Measurements from ENCODE around the gene ANK3. TPM values are rescaled to one million over a fixed set of nuclear protein-coding genes. Genes with fewer than 3 reads are reported as not detected.

Gene ANK3
- total and polyA plus RNA-seq, 3 donors from 2014 or later = 23.5 to 39.9 (median 38.6) TPM

- no peaks in the 10 kb centered on the region for H3K27me3 ChIP-seq
- no peak for TF ChIP-seq CTCF (IDR thresholded peaks at IDR 0.05)
- H3K36me3 ChIP-seq (ENCODE audit: low read depth, missing control alignments) = no peaks in the 10 kb centered on the region
- H3K9me3 ChIP-seq = no peaks in the 10 kb centered on the region
- H3K4me1 ChIP-seq = no peaks in the 10 kb centered on the region
- H3K27ac ChIP-seq = no peak overlapping the region
- intact Hi-C loops (cut with DNase I; ENCODE audit: low total_unique reads) = no loop called here
- DNase-seq = no peak
- 70 to 74% methylated on average over 1 of the region's 1 CpG for WGBS, 2 donors
- H3K4me3 ChIP-seq = no peak overlapping the region
Measured at GRCh38 chr10:60313589-60313952, 76.1 kb downstream of the ANK3 start.

GRCh38 chr10:60312818-60313588 lies 76.7 kb downstream of the ANK3 start:
- no peaks in the 10 kb centered on the region for H3K27me3 ChIP-seq
- H3K27ac ChIP-seq = no peak overlapping the region
- no peak for DNase-seq
- H3K9me3 ChIP-seq = no peaks in the 10 kb centered on the region
- no peak overlapping the region for H3K4me3 ChIP-seq
- H3K4me1 ChIP-seq = no peaks in the 10 kb centered on the region
- TF ChIP-seq POLR2A (IDR thresholded peaks at IDR 0.05) (no peak), CTCF (IDR thresholded peaks at IDR 0.05) (no peak)
- H3K36me3 ChIP-seq (ENCODE audit: low read depth, missing control alignments) = no peaks in the 10 kb centered on the region
- 71% methylated on average over 6 of the region's 6 CpGs for WGBS, 2 donors
- intact Hi-C loops (cut with DNase I; ENCODE audit: low total_unique reads) = no loop called here

GRCh38 chr10:60311821-60312220 lies 77.9 kb downstream of the ANK3 start:
- no peaks in the 10 kb centered on the region for H3K27me3 ChIP-seq
- 91 to 96% methylated on average over 1 of the region's 1 CpG for WGBS, 2 donors
- H3K9me3 ChIP-seq = no peaks in the 10 kb centered on the region
- no peak overlapping the region for H3K27ac ChIP-seq
- DNase-seq = no peak
- no peaks in the 10 kb centered on the region for H3K36me3 ChIP-seq (ENCODE audit: low read depth, missing control alignments)
- TF ChIP-seq CTCF (IDR thresholded peaks at IDR 0.05) (no peak), POLR2A (IDR thresholded peaks at IDR 0.05) (no peak)
- no peak overlapping the region for H3K4me3 ChIP-seq
- intact Hi-C loops (cut with DNase I; ENCODE audit: low total_unique reads) = no loop called here
- H3K4me1 ChIP-seq = no peaks in the 10 kb centered on the region

GRCh38 chr10:60310740-60311139 lies 78.9 kb downstream of the ANK3 start:
- TF ChIP-seq CTCF (IDR thresholded peaks at IDR 0.05) = no peak
- TF ChIP-seq POLR2A (IDR thresholded peaks at IDR 0.05) = no peak
- no peak overlapping the region for H3K4me3 ChIP-seq
- H3K9me3 ChIP-seq = no peaks in the 10 kb centered on the region
- no peaks in the 10 kb centered on the region for H3K27me3 ChIP-seq
- intact Hi-C loops (cut with DNase I; ENCODE audit: low total_unique reads) = no loop called here
- 12 to 23% methylated on average over 2 of the region's 2 CpGs for WGBS, 2 donors
- no peaks in the 10 kb centered on the region for H3K4me1 ChIP-seq
- no peak overlapping the region for H3K27ac ChIP-seq
- no peaks in the 10 kb centered on the region for H3K36me3 ChIP-seq (ENCODE audit: low read depth, missing control alignments)
- no peak for DNase-seq

- H3K9me3 ChIP-seq = no peaks in the 10 kb centered on the region
- no peaks in the 10 kb centered on the region for H3K4me1 ChIP-seq
- TF ChIP-seq CTCF (IDR thresholded peaks at IDR 0.05) (no peak), POLR2A (IDR thresholded peaks at IDR 0.05) (no peak)
- no peak overlapping the region for H3K4me3 ChIP-seq
- no peak overlapping the region for H3K27ac ChIP-seq
- no peaks in the 10 kb centered on the region for H3K36me3 ChIP-seq (ENCODE audit: low read depth, missing control alignments)
- DNase-seq = no peak
- intact Hi-C loops (cut with DNase I; ENCODE audit: low total_unique reads) = no loop called here
- WGBS, 2 donors = 87 to 90% methylated on average over 2 of the region's 2 CpGs
- no peaks in the 10 kb centered on the region for H3K27me3 ChIP-seq
Measured at GRCh38 chr10:60309891-60310290, 79.8 kb downstream of the ANK3 start.

All from testis (tissue), 3 donors.